Stimulated activated memory B cell treated with anti-CD40 and anti-IgM and Interleukin-4, amounts not matched to agents 10 μg/mL and 1 μg/mL and 100 μg/mL, for 72 hours (primary cell): ENCODE results near the gene CCNF.
"Not testable (repeated sequence)": the region's sequence is repeated elsewhere in the genome, so short reads cannot be mapped to it uniquely, and the experiment has no call there.

Source experiments
- ATAC-seq: fragments of 150-1000 bp; cut with Tn5 transposase; 2 replicates; pipeline ENCODE4 v1.10.0; 2021
- H3K27ac Mint-ChIP-seq: one replicate; pipeline ENCODE4 v1.8.0; 2022; ENCODE audit warnings: mild to moderate bottlenecking, mixed read lengths
- H3K27me3 Mint-ChIP-seq: one replicate; pipeline ENCODE4 v1.8.0; 2022; ENCODE audit warnings: mixed read lengths
- H3K36me3 Mint-ChIP-seq: one replicate; pipeline ENCODE4 v1.8.0; 2022; ENCODE audit warnings: mixed read lengths
- H3K4me1 Mint-ChIP-seq: one replicate; pipeline ENCODE4 v1.8.0; 2022; ENCODE audit warnings: mixed read lengths
- H3K4me3 Mint-ChIP-seq: one replicate; pipeline ENCODE4 v1.8.0; 2022; ENCODE audit warnings: mild to moderate bottlenecking, moderate library complexity, mixed read lengths
- H3K9me3 Mint-ChIP-seq: one replicate; pipeline ENCODE4 v1.8.0; 2022; ENCODE audit warnings: mixed read lengths

The CCNF gene

GRCh38 chr16:2424061-2425007, 4.9 kb upstream of the CCNF start:
- no peaks in the 10 kb centered on the region for H3K9me3 Mint-ChIP-seq
- H3K4me1 Mint-ChIP-seq = peaks cover 7% of the 10 kb centered on the region
- no peaks in the 10 kb centered on the region for H3K27me3 Mint-ChIP-seq
- H3K27ac Mint-ChIP-seq = no peak overlapping the region
- ATAC-seq = no peak
- H3K36me3 Mint-ChIP-seq = no peaks in the 10 kb centered on the region
- H3K4me3 Mint-ChIP-seq = no peak overlapping the region

GRCh38 chr16:2425008-2425518, 4.2 kb upstream of the CCNF start:
- Mint-ChIP-seq H3K4me1 (peaks cover 12% of the 10 kb centered on the region), H3K27ac (no peak overlapping the region), H3K9me3 (no peaks in the 10 kb centered on the region), H3K27me3 (no peaks in the 10 kb centered on the region), H3K4me3 (no peak overlapping the region), H3K36me3 (no peaks in the 10 kb centered on the region)
- ATAC-seq = no peak

DNA sequence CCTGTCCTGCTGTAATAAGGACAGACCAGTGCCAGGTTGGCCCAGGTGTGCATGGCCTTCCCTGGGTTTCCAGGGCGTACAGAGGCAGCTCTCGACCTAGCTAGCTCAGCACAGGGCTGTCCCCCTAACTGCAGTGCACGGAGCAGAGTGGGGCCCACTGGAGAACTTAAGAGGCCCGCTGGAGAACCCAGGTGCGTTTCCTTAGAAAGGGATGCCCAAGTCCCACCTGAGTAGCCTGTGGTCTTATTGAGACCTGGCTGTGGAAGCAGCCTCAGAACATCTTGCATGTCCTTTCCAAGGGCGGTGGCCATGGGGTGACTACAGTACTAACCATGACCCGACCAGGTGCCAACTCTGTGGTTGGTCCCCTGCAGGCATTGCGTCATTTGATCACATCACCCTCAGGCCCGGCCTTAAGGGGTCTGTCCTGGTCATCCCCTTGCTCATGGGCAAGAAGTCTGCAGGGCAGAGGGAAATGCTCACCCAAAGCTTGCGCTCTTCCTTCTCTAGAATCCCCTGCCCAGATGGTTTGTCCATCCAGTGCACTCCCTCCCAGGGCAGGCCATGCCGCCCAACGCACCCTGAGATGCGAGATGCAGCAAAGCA, 3.3 kb upstream of the CCNF start:
- Mint-ChIP-seq H3K27ac (no peak overlapping the region), H3K9me3 (no peaks in the 10 kb centered on the region), H3K4me1 (peaks cover 19% of the 10 kb centered on the region), H3K36me3 (no peaks in the 10 kb centered on the region), H3K27me3 (no peaks in the 10 kb centered on the region), H3K4me3 (no peak overlapping the region)
- ATAC-seq = no peak

DNA sequence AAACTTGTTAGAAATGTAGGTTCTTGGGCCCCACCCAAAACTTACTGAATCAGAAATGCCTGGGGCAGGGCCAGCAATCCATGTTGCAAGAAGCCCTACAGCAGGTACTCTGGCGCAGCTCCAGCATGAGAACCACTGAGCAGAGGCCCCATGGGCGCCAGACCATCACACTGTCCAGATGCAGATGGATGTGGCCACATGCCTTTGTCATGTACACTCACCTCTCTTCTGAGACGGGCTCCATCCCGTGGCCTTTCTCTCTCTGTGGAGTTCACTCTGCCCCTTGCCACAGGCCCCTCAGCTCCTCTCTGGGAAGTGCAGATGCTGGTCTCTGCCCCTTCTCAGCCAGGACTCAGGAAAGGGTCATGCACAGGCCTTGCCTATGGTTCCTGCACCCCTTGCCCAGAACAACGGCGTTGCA, 2.3 kb upstream of the CCNF start:
- Mint-ChIP-seq H3K36me3 (no peaks in the 10 kb centered on the region), H3K27me3 (no peaks in the 10 kb centered on the region), H3K4me1 (peaks cover 19% of the 10 kb centered on the region), H3K4me3 (no peak overlapping the region), H3K27ac (no peak overlapping the region), H3K9me3 (no peaks in the 10 kb centered on the region)
- no peak for ATAC-seq

DNA sequence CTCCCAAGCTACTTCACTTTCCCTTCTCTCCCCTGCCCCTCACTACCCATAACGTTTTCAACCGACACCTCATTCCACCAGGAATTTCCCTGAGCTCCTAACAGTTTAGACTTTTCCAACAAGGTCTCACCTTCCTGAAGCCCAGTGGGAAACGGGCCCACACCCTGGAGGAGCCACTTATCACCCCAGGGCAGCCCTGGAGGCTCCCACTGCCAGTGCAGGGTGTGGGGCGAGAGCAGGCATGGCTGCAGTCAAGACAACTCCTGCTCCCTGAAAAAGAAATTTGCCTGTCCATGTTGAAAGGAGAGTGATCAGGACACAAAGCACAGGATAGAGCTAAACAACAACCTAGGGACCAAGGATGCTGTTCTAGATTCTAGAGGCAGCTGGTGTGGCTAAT, 1.7 kb upstream of the CCNF start:
- H3K36me3 Mint-ChIP-seq = no peaks in the 10 kb centered on the region
- peaks cover 19% of the 10 kb centered on the region for H3K4me1 Mint-ChIP-seq
- peak overlapping the region; percentile 30 for H3K4me3 Mint-ChIP-seq
- H3K27ac Mint-ChIP-seq = no peak overlapping the region
- no peak for ATAC-seq
- no peaks in the 10 kb centered on the region for H3K27me3 Mint-ChIP-seq
- no peaks in the 10 kb centered on the region for H3K9me3 Mint-ChIP-seq

- peak; percentile 5 for ATAC-seq
- peak overlapping the region; percentile 83 for H3K27ac Mint-ChIP-seq
- peaks cover 19% of the 10 kb centered on the region for H3K4me1 Mint-ChIP-seq
- H3K4me3 Mint-ChIP-seq = peak overlapping the region; percentile 85
- H3K36me3 Mint-ChIP-seq = peaks cover 4% of the 10 kb centered on the region
- H3K9me3 Mint-ChIP-seq = no peaks in the 10 kb centered on the region
- no peaks in the 10 kb centered on the region for H3K27me3 Mint-ChIP-seq
These were observed 1.0 kb upstream of the CCNF start for GRCh38 chr16:2428051-2428783.

- Mint-ChIP-seq H3K27ac (peak overlapping the region; percentile 83), H3K4me1 (peaks cover 19% of the 10 kb centered on the region), H3K27me3 (no peaks in the 10 kb centered on the region), H3K36me3 (peaks cover 9% of the 10 kb centered on the region), H3K4me3 (peak overlapping the region; percentile 85), H3K9me3 (no peaks in the 10 kb centered on the region)
- peak; percentile 60 for ATAC-seq
These were observed 538 bp upstream of the CCNF start for GRCh38 chr16:2428784-2429033.

GRCh38 chr16:2429771-2430663, 770 bp downstream of the CCNF start:
- Mint-ChIP-seq H3K4me3 (peak overlapping the region; percentile 85), H3K27ac (no peak overlapping the region), H3K4me1 (peaks cover 19% of the 10 kb centered on the region), H3K27me3 (no peaks in the 10 kb centered on the region), H3K36me3 (peaks cover 15% of the 10 kb centered on the region), H3K9me3 (no peaks in the 10 kb centered on the region)
- ATAC-seq = no peak

GRCh38 chr16:2432286-2432685, 3.0 kb downstream of the CCNF start:
- Mint-ChIP-seq H3K9me3 (no peaks in the 10 kb centered on the region), H3K4me1 (peaks cover 19% of the 10 kb centered on the region), H3K27ac (no peak overlapping the region), H3K27me3 (no peaks in the 10 kb centered on the region), H3K36me3 (peaks cover 19% of the 10 kb centered on the region), H3K4me3 (no peak overlapping the region)
- no peak for ATAC-seq

DNA sequence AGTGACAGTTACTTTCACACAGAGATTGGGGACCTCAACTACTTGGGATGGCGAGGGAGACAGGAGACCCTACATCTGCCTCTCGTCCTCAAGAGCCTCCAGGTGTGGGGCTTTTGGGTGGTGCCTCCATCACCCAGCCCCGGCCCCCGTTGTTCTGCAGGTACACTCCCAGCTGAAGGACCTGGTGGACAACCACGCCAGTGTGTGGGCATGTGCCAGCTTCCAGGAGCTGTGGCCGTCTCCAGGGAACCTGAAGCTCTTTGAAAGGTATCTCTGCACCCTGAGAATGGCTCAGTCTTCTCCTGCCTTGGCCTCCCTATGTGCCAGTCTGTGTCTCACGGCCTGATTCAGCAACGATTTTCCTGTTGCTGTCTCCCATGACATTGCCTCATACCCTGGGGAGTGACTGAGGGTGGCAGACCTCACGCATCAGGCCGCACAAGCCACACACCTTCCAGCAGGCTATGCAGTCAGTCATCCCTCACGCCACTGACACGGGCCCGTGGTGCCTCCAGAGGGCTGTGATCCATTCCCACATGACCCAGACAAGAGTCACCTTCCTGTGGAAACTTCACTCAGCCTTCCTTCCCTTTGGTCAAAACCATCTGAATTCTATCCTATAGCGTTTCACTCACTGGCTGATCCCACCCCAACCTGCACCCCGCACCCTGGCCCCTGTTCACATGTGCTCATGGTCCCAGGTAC, 3.7 kb downstream of the CCNF start:
- ATAC-seq = no peak
- Mint-ChIP-seq H3K9me3 (no peaks in the 10 kb centered on the region), H3K36me3 (peaks cover 19% of the 10 kb centered on the region), H3K4me1 (peaks cover 19% of the 10 kb centered on the region), H3K27ac (no peak overlapping the region), H3K4me3 (no peak overlapping the region), H3K27me3 (no peaks in the 10 kb centered on the region)

DNA sequence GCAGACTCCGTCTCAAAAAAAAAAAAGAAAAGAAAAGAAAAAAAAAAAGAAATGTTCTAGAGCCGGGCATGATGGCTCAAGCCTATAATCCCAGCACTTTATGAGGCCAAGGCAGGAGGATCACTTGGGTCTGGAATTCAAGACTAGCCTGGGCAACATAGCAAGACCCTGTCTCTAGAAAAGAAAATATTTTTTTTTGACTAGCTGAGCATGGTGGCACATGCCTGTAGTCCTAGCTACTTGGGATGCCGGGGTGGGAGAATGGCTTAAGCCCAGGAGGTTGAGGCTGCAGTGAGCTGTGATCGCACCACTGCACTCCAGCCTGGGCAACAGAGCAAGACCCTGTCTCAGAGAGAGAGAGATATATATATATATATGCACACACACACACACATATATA, 6.0 kb downstream of the CCNF start:
- not testable (repeated sequence) for ATAC-seq, H3K27me3 Mint-ChIP-seq, H3K9me3 Mint-ChIP-seq, H3K4me3 Mint-ChIP-seq, H3K27ac Mint-ChIP-seq
- Mint-ChIP-seq H3K4me1 (peaks cover 17% of the 10 kb centered on the region), H3K36me3 (peaks cover 25% of the 10 kb centered on the region)

GRCh38 chr16:2436110-2436509, 6.9 kb downstream of the CCNF start:
- H3K27ac Mint-ChIP-seq = no peak overlapping the region
- H3K4me3 Mint-ChIP-seq = no peak overlapping the region
- no peaks in the 10 kb centered on the region for H3K9me3 Mint-ChIP-seq
- peaks cover 15% of the 10 kb centered on the region for H3K4me1 Mint-ChIP-seq
- peaks cover 25% of the 10 kb centered on the region for H3K36me3 Mint-ChIP-seq
- ATAC-seq = no peak
- H3K27me3 Mint-ChIP-seq = no peaks in the 10 kb centered on the region

DNA sequence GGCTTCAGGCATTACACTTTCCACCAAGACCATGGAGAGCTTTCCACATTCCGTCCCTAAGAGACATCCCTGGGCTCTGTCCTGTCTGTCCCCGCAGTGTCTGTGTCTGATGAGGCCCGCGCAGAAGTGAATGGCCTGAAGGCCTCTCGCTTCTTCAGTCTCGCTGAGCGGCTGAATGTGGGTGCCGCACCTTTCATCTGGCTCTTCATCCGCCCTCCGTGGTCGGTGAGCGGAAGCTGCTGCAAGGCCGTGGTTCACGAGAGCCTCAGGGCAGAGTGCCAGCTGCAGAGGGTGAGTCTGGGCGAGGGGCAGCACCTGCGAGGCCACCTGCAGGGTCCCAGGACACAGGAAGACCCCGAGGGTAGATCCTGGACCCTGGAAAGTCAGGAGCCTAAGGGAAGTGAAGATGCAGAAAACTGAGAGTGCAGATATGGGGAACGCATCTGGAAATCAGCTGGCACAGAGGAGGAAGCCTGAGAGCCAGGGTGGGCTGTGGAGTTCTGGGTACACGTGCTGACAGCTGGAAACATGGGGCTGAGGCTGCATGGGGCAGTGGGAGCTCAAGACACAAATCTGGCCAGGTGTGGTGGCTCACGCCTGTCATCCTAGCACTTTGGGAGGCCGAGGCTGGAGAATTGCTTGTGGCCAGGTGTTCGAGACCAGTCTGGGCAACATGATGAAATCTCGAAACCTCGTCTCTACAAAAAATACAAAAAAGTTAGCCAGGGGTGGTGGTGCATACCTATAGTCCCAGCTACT, 8.0 kb downstream of the CCNF start:
- ATAC-seq = no peak
- Mint-ChIP-seq H3K4me1 (peaks cover 15% of the 10 kb centered on the region), H3K27ac (no peak overlapping the region), H3K27me3 (no peaks in the 10 kb centered on the region), H3K4me3 (no peak overlapping the region), H3K9me3 (no peaks in the 10 kb centered on the region), H3K36me3 (peaks cover 25% of the 10 kb centered on the region)

GRCh38 chr16:2438121-2438520, 8.9 kb downstream of the CCNF start:
- Mint-ChIP-seq H3K27me3 (no peaks in the 10 kb centered on the region), H3K4me3 (no peak overlapping the region), H3K27ac (no peak overlapping the region), H3K4me1 (peaks cover 15% of the 10 kb centered on the region), H3K9me3 (no peaks in the 10 kb centered on the region), H3K36me3 (peaks cover 22% of the 10 kb centered on the region)
- ATAC-seq = no peak
